Measurements from ENCODE around the gene INO80C. TPM values are rescaled to one million over a fixed set of nuclear protein-coding genes. Genes with fewer than 3 reads are reported as not detected.
A peak's percentile ranks its signal among the peaks of the same experiment; 100 is the strongest.

The INO80C gene
- polyA plus RNA-seq, 1 donor, result 31.2 TPM

DNA sequence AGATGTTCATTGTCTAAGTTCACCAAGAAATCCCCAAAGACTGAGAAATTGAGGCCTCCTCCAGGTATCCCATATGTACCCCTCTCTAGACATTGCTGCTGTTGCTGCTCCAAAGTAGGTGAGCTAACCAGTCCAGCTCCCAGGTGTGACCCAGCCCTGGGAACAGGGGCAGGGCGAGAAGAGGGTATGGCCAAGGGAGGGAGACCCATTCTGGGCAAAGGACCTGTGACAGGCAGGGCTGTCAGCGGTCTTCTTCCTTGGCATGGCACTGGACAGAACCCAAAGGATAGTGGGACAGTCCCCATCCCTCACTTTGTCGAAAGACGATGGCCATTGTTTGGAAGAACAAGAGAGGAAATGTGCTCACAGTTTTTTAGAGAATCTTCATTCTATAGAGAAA lies 7.2 kb upstream of the INO80C start:
- Histone ChIP-seq H3K9me3 (ENCODE audit: control insufficient read depth, low read depth, low read length) (no peaks in the 10 kb centered on the region), H3K27me3 (ENCODE audit: control insufficient read depth, insufficient read depth, low read length) (no peaks in the 10 kb centered on the region), H3K4me1 (ENCODE audit: control insufficient read depth, insufficient read depth, low read length) (no peaks in the 10 kb centered on the region), H3K36me3 (ENCODE audit: control insufficient read depth, insufficient read depth, low read length) (no peaks in the 10 kb centered on the region), H3K27ac (ENCODE audit: low read length) (no peak overlapping the region), H3K4me3 (ENCODE audit: low read length) (no peak overlapping the region)
- no CpG with 5 or more reads among the region's 4 CpGs for WGBS (ENCODE audit: insufficient coverage, low lambda C conversion rate)
- DNase-seq, result no peak

DNA sequence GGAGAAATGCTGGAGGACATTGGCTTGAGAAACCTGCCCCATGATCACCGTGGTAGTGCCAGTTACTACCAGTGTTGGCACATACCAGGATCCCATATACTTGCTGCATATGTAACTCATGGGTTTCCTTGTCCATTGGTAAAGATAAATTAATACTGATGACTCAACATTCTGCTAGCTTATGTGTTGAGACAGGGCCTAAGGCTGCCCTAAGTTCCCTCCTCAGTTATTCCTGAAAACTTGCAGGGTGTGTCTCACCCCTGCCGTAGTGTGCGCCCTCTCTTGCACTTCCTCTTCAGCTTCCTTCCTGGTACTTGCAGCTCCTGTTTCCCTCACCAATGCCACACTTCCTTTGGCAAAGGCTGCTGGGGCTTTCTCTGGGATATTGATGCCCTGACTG lies 4.3 kb upstream of the INO80C start:
- H3K4me3 ChIP-seq (ENCODE audit: low read length), result no peak overlapping the region
- DNase-seq, result no peak
- no peak overlapping the region for H3K27ac ChIP-seq (ENCODE audit: low read length)
- H3K27me3 ChIP-seq (ENCODE audit: control insufficient read depth, insufficient read depth, low read length), result no peaks in the 10 kb centered on the region
- H3K9me3 ChIP-seq (ENCODE audit: control insufficient read depth, low read depth, low read length), result no peaks in the 10 kb centered on the region
- no CpG with 5 or more reads among the region's 3 CpGs for WGBS (ENCODE audit: insufficient coverage, low lambda C conversion rate)
- no peaks in the 10 kb centered on the region for H3K36me3 ChIP-seq (ENCODE audit: control insufficient read depth, insufficient read depth, low read length)
- H3K4me1 ChIP-seq (ENCODE audit: control insufficient read depth, insufficient read depth, low read length), result no peaks in the 10 kb centered on the region

DNA sequence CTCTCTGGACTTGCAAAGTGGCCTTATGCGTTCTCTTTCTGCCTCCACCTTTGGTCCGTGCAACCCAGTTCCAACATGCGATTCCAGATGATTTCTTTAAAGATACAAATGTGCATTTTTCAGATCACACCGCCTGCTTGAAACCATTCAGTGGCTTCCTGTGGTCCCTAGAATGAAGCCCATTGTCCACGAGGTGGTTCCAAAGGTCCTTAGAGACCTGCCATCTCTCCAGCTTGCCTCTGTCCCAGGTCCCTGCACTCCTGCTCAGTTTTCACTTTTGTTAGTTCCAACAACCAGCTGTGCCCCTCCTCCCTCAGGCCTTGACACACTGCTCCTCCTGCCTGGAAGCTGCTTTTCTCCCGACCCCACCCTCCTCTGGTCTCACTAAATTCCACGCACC lies 3.6 kb upstream of the INO80C start:
- no peak overlapping the region for H3K4me3 ChIP-seq (ENCODE audit: low read length)

DNA sequence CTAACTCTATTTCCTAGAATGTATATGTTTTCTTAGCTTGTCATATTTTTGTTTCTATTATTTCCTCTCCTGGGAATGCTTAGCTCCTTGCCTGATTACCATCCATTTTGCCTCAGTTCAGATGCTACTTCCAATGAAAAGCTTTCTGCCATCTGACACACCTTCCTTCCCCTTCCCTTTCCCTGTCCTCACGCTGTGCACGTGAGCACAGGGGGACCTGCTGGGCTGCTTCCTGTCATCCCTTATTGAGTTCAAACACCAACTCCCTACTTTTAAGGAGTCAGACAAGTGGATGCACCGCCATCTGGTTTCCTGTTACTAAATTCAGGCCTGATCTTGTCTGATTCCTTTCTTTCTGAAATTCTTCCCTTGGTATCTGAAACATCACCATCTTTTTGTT lies 2.4 kb upstream of the INO80C start:
- Histone ChIP-seq H3K27ac (ENCODE audit: low read length) (no peak overlapping the region), H3K9me3 (ENCODE audit: control insufficient read depth, low read depth, low read length) (no peaks in the 10 kb centered on the region), H3K4me3 (ENCODE audit: low read length) (no peak overlapping the region), H3K36me3 (ENCODE audit: control insufficient read depth, insufficient read depth, low read length) (no peaks in the 10 kb centered on the region), H3K4me1 (ENCODE audit: control insufficient read depth, insufficient read depth, low read length) (peaks cover 8% of the 10 kb centered on the region), H3K27me3 (ENCODE audit: control insufficient read depth, insufficient read depth, low read length) (no peaks in the 10 kb centered on the region)
- no peak for DNase-seq
- WGBS (ENCODE audit: insufficient coverage, low lambda C conversion rate), result no CpG with 5 or more reads among the region's 3 CpGs

More for the DNA sequence above, 3.6 kb upstream of the INO80C start:
- no peaks in the 10 kb centered on the region for H3K27me3 ChIP-seq (ENCODE audit: control insufficient read depth, insufficient read depth, low read length)
- H3K4me1 ChIP-seq (ENCODE audit: control insufficient read depth, insufficient read depth, low read length), result peaks cover 6% of the 10 kb centered on the region
- no peak for DNase-seq
- no peaks in the 10 kb centered on the region for H3K36me3 ChIP-seq (ENCODE audit: control insufficient read depth, insufficient read depth, low read length)
- WGBS (ENCODE audit: insufficient coverage, low lambda C conversion rate), result 100% methylated on average over 1 of the region's 7 CpGs
- H3K9me3 ChIP-seq (ENCODE audit: control insufficient read depth, low read depth, low read length), result no peaks in the 10 kb centered on the region
- no peak overlapping the region for H3K27ac ChIP-seq (ENCODE audit: low read length)

DNA sequence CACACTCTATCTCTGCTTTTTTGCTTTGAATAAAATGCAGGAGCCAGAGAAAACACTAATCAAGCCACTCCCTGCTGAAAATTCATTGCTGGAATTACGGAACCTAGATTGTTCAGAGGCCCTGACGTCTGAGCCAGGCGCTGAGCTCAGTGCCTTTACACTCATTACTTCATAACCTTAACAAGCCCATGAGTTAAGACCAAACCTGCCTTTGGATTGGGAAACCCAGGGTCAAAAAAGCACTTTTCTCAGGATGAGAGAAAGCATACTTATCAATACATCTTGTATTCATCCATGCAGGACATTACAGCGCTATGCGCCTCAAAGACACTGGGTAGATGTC lies 762 bp downstream of the INO80C start:
- peaks cover 21% of the 10 kb centered on the region for H3K4me1 ChIP-seq (ENCODE audit: control insufficient read depth, insufficient read depth, low read length)
- DNase-seq, result peak; percentile 73 to 89
- peak overlapping the region; percentile 96 for H3K27ac ChIP-seq (ENCODE audit: low read length)
- no CpG with 5 or more reads among the region's 5 CpGs for WGBS (ENCODE audit: insufficient coverage, low lambda C conversion rate)
- H3K36me3 ChIP-seq (ENCODE audit: control insufficient read depth, insufficient read depth, low read length), result no peaks in the 10 kb centered on the region
- H3K9me3 ChIP-seq (ENCODE audit: control insufficient read depth, low read depth, low read length), result no peaks in the 10 kb centered on the region
- no peaks in the 10 kb centered on the region for H3K27me3 ChIP-seq (ENCODE audit: control insufficient read depth, insufficient read depth, low read length)
- H3K4me3 ChIP-seq (ENCODE audit: low read length), result peak overlapping the region; percentile 78

DNA sequence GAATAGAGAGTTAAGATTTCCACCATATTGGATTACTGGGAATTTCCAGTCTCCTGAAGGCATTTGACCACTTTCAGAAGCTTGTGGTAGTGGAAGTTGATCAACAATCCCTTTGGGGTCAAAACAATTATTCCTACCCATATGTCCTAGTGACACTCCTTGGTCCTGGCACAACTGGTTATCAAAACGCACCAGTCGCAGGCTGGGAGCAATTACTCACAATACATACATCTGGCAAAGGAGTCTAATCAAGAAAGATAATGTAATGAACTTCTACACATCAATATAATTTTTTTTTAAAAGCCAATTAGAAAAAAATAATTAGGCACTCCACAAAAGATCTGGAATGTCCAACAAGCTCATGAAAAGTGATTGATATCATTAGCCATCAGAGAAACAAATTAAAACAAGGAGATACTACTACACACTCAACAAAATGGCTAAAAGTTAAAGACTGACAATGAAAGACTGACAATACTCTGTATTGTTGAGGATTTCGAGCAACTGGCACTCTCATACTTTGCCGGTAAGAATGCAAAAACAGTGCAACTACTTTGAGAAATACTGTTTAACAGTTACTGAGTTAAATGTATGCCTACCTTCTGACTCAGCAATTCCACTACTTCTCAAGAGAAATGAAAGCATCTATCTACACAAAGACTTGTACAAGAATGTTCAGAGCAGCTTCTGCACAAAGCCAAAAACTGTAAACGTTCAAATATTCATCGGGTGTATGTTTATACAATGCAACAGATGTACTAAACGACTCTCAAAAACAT lies 2.0 kb downstream of the INO80C start:
- DNase-seq, result no peak
- Histone ChIP-seq H3K27me3 (ENCODE audit: control insufficient read depth, insufficient read depth, low read length) (no peaks in the 10 kb centered on the region), H3K36me3 (ENCODE audit: control insufficient read depth, insufficient read depth, low read length) (no peaks in the 10 kb centered on the region), H3K9me3 (ENCODE audit: control insufficient read depth, low read depth, low read length) (no peaks in the 10 kb centered on the region), H3K4me1 (ENCODE audit: control insufficient read depth, insufficient read depth, low read length) (peaks cover 28% of the 10 kb centered on the region), H3K27ac (ENCODE audit: low read length) (no peak overlapping the region), H3K4me3 (ENCODE audit: low read length) (no peak overlapping the region)
- WGBS (ENCODE audit: insufficient coverage, low lambda C conversion rate), result 100% methylated on average over 1 of the region's 7 CpGs

DNA sequence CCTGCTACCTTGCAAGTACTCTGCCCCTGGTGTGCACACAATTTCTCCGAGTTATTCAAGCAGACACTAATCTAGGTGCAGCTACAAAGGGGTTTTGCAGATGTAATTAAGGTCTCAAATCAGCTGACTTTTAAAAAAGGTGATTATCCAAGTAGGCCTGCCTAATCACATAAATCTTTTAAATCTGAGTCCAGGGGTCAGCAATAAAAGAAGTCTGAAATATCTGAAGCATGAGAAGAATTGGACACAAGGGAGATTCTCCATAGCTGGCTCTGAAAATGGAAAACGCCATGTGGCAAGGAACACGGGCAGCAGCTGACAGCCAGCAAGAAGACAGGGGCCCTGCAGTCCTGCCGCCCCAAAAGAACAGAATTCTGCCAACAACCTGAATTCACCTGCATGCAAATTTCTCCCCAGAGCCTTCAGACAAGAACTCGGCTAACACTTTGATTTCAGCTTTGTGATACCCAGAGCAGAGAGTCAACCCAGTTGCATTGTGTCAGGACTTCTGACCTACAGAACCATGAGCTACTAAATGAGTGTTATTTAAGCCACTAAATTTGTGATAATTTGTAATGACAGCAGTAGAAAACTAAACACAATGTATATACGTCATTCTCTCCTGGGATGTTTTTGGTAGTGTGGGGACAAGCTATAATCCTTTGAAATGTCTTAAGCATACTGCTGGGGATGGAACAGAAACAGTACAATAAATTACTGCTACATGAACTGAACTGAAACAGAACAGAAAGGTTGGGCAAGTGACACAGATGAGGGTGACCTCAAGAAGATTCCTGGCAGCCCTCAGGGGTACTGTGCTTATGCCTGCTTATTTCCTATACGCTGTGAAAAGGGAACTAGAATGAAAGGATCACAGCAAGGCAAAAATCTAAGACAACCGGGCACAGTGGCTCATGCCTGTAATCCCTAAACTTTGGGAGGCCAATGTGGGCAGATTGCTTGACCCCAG lies 3.2 kb downstream of the INO80C start:
- Histone ChIP-seq H3K27ac (ENCODE audit: low read length) (peak overlapping the region; percentile 16), H3K4me1 (ENCODE audit: control insufficient read depth, insufficient read depth, low read length) (peaks cover 32% of the 10 kb centered on the region), H3K27me3 (ENCODE audit: control insufficient read depth, insufficient read depth, low read length) (no peaks in the 10 kb centered on the region), H3K9me3 (ENCODE audit: control insufficient read depth, low read depth, low read length) (no peaks in the 10 kb centered on the region), H3K36me3 (ENCODE audit: control insufficient read depth, insufficient read depth, low read length) (no peaks in the 10 kb centered on the region), H3K4me3 (ENCODE audit: low read length) (no peak overlapping the region)
- peak in 1 of 2 donors; percentile 32 for DNase-seq
- 35% methylated on average over 4 of the region's 8 CpGs for WGBS (ENCODE audit: insufficient coverage, low lambda C conversion rate)

DNA sequence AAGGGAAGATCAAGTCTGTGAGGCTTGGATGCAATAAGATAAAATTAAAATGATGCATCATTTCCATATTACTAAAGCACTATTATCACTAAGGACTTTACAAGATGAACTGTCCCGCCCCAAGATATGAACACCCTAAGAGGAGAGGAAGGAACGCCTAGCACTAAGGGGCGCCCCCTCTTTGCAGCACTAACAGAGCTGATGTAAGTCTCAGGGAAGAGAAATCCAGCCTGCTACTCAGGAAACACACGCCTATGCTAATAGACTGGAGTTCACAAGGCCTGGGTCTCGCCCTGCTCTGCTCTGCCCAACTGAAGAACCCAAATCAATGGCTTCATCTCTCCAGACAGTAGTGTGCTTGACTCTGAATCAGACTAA lies 6.1 kb downstream of the INO80C start:
- Histone ChIP-seq H3K9me3 (ENCODE audit: control insufficient read depth, low read depth, low read length) (no peaks in the 10 kb centered on the region), H3K36me3 (ENCODE audit: control insufficient read depth, insufficient read depth, low read length) (no peaks in the 10 kb centered on the region), H3K27ac (ENCODE audit: low read length) (no peak overlapping the region), H3K4me3 (ENCODE audit: low read length) (no peak overlapping the region), H3K27me3 (ENCODE audit: control insufficient read depth, insufficient read depth, low read length) (no peaks in the 10 kb centered on the region), H3K4me1 (ENCODE audit: control insufficient read depth, insufficient read depth, low read length) (peaks cover 43% of the 10 kb centered on the region)
- DNase-seq, result peak; percentile 49 to 67
- 80% methylated on average over 1 of the region's 5 CpGs for WGBS (ENCODE audit: insufficient coverage, low lambda C conversion rate)

DNA sequence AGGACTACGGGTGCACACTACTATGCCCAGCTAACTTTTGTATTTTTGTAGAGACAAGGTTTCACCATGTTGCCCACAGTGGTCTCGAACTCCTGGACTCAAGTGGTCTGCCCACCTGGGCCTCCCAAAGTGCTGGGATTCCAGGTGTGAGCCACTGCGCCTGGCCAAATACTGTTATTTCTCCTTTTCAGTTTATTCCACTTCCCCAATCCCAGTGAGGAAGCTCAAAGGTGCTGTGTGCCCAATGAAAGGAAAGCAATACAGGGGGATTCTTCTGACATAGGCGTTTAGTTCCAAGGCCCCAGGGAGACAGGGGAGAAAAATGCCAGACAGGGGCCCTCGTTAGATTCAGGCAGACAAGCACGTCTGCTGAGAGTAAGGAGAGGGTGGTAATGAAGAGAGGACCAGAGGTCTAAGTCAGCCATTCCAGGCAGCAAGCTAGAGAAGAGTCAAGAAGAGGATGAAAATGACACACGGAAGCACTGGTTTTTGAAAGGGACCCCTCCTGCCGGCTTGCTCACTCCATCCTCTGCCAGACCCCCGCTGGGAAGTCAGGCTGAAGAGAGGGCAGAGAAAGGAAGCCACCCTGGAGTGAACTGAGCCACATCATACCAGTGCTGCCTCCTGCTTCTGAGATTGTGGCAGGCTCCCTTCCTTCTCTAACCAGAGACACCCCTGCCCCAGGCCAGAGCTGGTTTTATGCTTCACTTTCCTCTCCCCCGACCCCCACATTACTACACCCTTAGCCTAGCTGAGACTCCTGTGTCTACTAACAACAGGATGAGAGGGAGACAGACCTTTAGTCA lies 6.7 kb downstream of the INO80C start:
- Histone ChIP-seq H3K36me3 (ENCODE audit: control insufficient read depth, insufficient read depth, low read length) (no peaks in the 10 kb centered on the region), H3K4me1 (ENCODE audit: control insufficient read depth, insufficient read depth, low read length) (peaks cover 37% of the 10 kb centered on the region), H3K4me3 (ENCODE audit: low read length) (no peak overlapping the region), H3K9me3 (ENCODE audit: control insufficient read depth, low read depth, low read length) (no peaks in the 10 kb centered on the region), H3K27me3 (ENCODE audit: control insufficient read depth, insufficient read depth, low read length) (no peaks in the 10 kb centered on the region), H3K27ac (ENCODE audit: low read length) (no peak overlapping the region)
- DNase-seq, result no peak
- 83% methylated on average over 2 of the region's 10 CpGs for WGBS (ENCODE audit: insufficient coverage, low lambda C conversion rate)

DNA sequence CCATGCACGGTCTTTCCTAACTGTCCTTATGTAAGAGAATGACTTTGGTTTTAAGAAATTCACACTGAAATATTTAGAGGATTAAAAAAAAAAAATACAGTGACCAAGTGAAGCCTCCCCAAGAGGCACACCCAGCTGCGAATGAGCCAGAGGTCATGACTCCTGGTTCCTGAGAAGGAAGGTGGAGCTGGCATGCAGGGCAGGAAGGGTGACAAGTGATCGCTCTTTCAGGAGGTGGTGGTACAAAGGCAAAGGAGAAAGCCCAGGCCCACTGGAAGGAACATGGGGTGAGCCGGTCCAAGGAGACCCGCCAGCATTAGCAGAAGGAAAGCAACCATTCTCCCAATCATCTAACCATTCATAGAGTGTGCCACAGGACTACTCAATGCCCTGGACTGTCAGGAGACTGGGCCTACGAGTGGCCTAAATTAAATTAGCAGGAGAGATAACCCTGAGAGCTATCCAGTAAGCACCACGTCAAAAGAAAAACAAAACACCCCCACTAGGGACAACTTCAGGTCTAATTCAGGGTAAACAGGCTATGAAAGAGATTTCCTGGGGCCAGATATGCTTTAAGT lies 7.8 kb downstream of the INO80C start:
- no peak for DNase-seq
- no CpG with 5 or more reads among the region's 7 CpGs for WGBS (ENCODE audit: insufficient coverage, low lambda C conversion rate)
- Histone ChIP-seq H3K4me3 (ENCODE audit: low read length) (no peak overlapping the region), H3K9me3 (ENCODE audit: control insufficient read depth, low read depth, low read length) (no peaks in the 10 kb centered on the region), H3K36me3 (ENCODE audit: control insufficient read depth, insufficient read depth, low read length) (no peaks in the 10 kb centered on the region), H3K27me3 (ENCODE audit: control insufficient read depth, insufficient read depth, low read length) (no peaks in the 10 kb centered on the region), H3K4me1 (ENCODE audit: control insufficient read depth, insufficient read depth, low read length) (peaks cover 37% of the 10 kb centered on the region), H3K27ac (ENCODE audit: low read length) (no peak overlapping the region)

Data from large intestine (tissue), 3 donors.